Eye (tissue), 1 donor: ENCODE data around the gene ADIPOR1.
A peak's percentile ranks its signal among the peaks of the same experiment; 100 is the strongest.
"Not testable (repeated sequence)": the region's sequence is repeated elsewhere in the genome, so short reads cannot be mapped to it uniquely, and the experiment has no call there.

Experiments used
- DNase-seq: peaks from one replicate; pipeline ENCODE4 v3.0.0-alpha.2; 2015

ADIPOR1 gene

DNA sequence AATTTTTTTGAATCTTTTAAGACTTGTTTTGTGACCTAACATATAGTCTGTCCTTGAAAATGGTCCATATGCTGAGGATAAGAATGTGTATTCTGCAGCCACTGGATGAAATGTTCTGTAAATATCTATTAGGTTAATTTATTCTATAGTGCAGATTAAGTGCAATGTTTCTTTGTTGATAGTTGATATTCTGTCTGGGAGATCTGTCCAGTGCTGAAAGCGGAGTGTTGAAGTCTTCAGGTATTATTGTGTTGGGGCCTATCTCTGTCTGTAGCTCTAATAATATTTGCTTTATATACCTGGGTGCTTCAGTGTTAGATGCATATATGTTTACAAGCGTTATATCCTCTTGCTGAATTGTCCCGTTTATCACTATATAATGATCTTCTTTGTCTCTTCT lies 23.4 kb downstream of the ADIPOR1 start:
- no peak for DNase-seq

DNA sequence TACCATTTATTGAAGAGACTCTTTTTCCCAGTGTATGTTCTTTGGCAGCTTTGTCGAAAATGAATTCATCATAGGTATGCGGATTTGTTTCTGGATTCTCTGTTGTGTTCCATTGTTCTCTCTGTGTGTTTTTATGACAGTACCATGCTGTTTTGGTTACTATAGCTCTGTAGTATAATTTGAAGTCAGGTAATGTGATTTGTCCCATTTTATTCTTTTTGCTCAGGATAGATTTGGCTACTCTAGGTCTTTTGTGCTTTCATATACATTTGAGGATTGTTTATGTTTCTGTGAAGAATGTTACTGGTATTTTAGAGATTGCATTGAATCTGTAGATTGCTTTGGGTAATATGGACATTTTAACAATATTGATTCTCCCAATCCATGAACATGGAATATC lies 25.6 kb downstream of the ADIPOR1 start:
- no peak for DNase-seq

DNA sequence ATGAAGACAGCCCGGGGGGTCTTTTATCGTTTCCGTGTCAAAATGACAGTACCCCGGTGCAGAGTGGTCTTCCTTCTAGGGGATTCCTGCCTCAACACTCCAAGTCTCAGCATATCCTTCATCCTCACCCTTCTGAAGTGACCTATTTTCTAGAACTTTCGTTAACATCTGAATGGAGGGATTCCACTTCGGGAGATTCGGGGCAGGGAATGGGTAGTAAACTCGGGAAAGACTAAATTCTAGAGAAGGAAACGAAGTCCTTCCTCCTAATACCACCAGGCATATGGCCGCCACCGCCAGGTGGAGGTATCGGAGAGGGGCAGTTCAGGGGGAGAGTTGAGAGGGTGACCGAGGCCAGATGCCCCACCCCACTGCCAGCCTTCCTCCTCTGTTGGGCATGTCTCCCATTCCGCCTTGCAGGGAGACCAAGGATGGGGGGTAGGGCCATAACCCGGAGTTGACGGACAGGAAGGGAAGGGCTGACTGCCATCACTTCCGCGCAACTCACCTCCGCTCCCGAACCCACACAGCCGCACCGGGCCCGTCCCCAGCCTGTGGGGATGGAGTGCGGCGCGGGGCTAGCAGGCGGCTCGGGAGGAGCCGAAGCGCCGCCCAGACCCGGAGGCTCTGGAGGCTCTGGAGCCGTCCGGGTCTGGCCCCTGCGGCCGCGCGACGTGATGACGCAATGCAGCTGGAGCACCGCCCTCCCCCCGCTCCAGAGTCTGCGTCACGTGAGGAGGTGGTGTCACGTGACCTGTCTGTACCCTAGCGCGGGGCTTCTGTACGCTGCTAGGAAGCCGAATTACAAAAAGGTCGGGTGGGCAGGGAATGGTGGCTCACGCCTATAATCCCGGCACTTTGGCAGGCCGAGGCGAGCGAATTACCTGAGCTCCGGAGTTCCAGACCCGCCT lies 31.3 kb downstream of the ADIPOR1 start, which contains the start of gene KLHL12:
TSS of gene KLHL12 (minus strand) at position 654 of the 911 bp plus-strand sequence. CDS start 2,072 bp downstream, outside the sequence.
- DNase-seq: peak; percentile 99

DNA sequence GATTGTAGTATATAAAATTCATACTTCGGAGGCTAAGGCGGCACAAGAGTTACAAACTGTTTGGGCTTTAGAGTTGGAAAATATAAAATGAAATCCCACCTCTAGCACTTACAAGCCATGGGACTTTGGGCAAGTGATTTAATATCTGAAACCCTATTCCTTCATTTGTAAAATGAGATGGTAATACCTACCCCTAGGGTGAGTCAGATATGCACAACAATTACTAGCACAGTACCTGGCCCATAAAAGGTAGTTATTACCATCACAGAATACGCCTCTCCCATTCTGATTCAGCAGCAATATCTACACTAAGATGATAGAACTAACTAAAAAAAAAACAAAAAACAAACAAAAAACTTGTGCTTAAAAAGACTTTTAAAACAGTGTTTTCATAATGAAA lies 34.6 kb downstream of the ADIPOR1 start:
- no peak for DNase-seq

GRCh38 chr1:202919615-202920014 lies 38.5 kb downstream of the ADIPOR1 start:
- no peak for DNase-seq

DNA sequence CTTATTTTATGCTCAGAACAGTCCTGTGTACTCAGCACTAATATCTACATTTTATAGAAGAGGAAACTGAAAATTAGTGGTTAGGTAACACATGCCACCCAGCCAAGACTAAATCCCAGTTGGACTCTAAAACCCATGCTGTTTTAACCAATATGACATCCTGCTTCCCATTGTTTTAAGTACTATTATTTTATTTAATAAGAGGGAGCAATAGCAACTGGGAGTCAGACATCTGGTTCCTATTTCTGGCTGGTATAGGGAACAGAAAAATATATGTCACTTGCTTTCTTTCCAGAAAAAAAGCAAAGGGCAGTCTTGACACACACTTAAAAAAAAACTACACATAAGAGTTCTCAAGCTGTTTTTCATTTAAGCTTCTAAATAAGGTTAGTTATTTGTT lies 43.0 kb downstream of the ADIPOR1 start:
- peak; percentile 26 for DNase-seq

- DNase-seq: not testable (repeated sequence)
Observed at GRCh38 chr1:202912476-202912875, 45.6 kb downstream of the ADIPOR1 start.

GRCh38 chr1:202909494-202909893 lies 48.6 kb downstream of the ADIPOR1 start:
- DNase-seq: no peak

GRCh38 chr1:202908998-202909397 lies 49.1 kb downstream of the ADIPOR1 start:
- DNase-seq: no peak

DNA sequence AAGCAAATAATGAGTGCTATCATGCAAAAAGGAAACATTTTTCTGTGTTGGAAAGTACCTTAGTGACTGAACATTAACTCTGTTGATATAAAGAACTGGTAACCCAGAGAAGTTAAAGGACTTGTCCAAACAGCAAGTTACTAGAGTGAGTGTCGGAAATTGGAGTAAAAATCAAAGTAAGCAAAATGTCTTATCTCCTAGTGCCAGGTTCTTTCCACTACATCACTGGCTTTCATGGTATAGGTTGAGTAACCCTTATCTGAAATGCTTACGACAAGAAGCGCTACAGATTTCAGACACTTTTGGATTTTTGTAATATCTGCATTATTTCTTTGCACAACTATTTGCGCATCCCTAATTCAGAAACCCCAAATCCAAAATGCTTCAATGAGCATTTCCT lies 52.8 kb downstream of the ADIPOR1 start:
- no peak for DNase-seq

- DNase-seq: not testable (repeated sequence)
Observed at GRCh38 chr1:202903808-202904207, 54.3 kb downstream of the ADIPOR1 start.

- DNase-seq: no peak
Observed at GRCh38 chr1:202901555-202901954, 56.6 kb downstream of the ADIPOR1 start.

GRCh38 chr1:202892501-202892900 lies 65.6 kb downstream of the ADIPOR1 start:
- no peak for DNase-seq
